SK-N-SH (cell line): ENCODE results near the gene FCHO2. TPM values are rescaled to one million over a fixed set of nuclear protein-coding genes. Genes with fewer than 3 reads are reported as not detected.

Source experiments
- CTCF ChIA-PET: fragments of 300-600, 350-600 bp; formaldehyde crosslinking; extraction: SDS; loops from one replicate; lab custom pipeline; 2021; lab: Yijun Ruan, JAX
- POLR2A ChIA-PET: fragments of 350-600 bp; sonication (Branson Sonifier 250); formaldehyde crosslinking; extraction: SDS; loops from one replicate; lab custom pipeline; 2020; ENCODE audit warnings: antibody characterized with exemption, inconsistent platforms; lab: Yijun Ruan, JAX
- DNase-seq: peaks from one replicate; pipeline ENCODE4 v3.0.0; 2012
- H2AFZ ChIP-seq: fragments of 200-600 bp; sonication (generic); 2 replicates; pipeline ENCODE4 v1.8.1; 2016; ENCODE audit warnings: antibody characterized with exemption, mild to moderate bottlenecking, low read depth
- H3F3A ChIP-seq: fragments of 200-600 bp; sonication (generic); replicated peaks from 2 replicates; pipeline ENCODE3; 2016; ENCODE audit warnings: antibody characterized with exemption, mild to moderate bottlenecking; ENCODE audit not compliant: insufficient read depth
- H3K27ac ChIP-seq, 2 experiments: fragments of 200-500 bp in 1 of 2; fragments of 200-600 bp in 1 of 2; sonication (Bioruptor generic) in 1 of 2; sonication (generic), shearing (Covaris generic) in 1 of 2; 2 replicates each; pipeline versions ENCODE4 v1.5.1 to v1.6.1; 2014 to 2016; ENCODE audit warnings: low read depth in 2 of 2, inconsistent platforms in 1 of 2, low read length in 1 of 2, mild to moderate bottlenecking in 1 of 2, mixed read lengths in 1 of 2
- H3K27me3 ChIP-seq: fragments of 200-600 bp; sonication (generic), shearing (Covaris generic); 2 replicates; pipeline ENCODE4 v1.6.1; 2016; ENCODE audit warnings: mixed run types; ENCODE audit not compliant: insufficient read depth
- H3K36me3 ChIP-seq, 2 experiments: fragments of 200-500 bp in 1 of 2; fragments of 200-600 bp in 1 of 2; sonication (Bioruptor generic) in 1 of 2; sonication (generic) in 1 of 2; replicated peaks in 1 of 2; 2 replicates each; pipeline versions ENCODE3 to v1.5.1; 2014 to 2016; ENCODE audit warnings: low read length in 1 of 2, mild to moderate bottlenecking in 1 of 2; ENCODE audit not compliant: insufficient read depth in 2 of 2, control insufficient read depth in 1 of 2
- H3K4me1 ChIP-seq, 2 experiments: fragments of 200-500 bp in 1 of 2; fragments of 200-600 bp in 1 of 2; sonication (Bioruptor generic) in 1 of 2; sonication (generic), shearing (Covaris generic) in 1 of 2; 2 replicates each; pipeline versions ENCODE4 v1.5.1 to v1.6.1; 2014 to 2016; ENCODE audit warnings: low read depth in 1 of 2, low read length in 1 of 2, mixed run types in 1 of 2; ENCODE audit not compliant: insufficient read depth in 2 of 2, control insufficient read depth in 1 of 2
- H3K4me2 ChIP-seq: fragments of 200-600 bp; sonication (generic), shearing (Covaris generic); 2 replicates; pipeline ENCODE4 v1.6.1; 2017; ENCODE audit warnings: mixed run types
- H3K4me3 ChIP-seq, 2 experiments: fragments of 200-500 bp in 1 of 2; fragments of 200-600 bp in 1 of 2; sonication (Bioruptor generic) in 1 of 2; sonication (generic), shearing (Covaris generic) in 1 of 2; 2 replicates each; pipeline versions ENCODE4 v1.5.1 to v1.8.1; 2014 to 2016; ENCODE audit warnings: low read depth in 2 of 2, inconsistent platforms in 1 of 2, low read length in 1 of 2, mild to moderate bottlenecking in 1 of 2, mixed read lengths in 1 of 2, moderate library complexity in 1 of 2
- H3K79me2 ChIP-seq: fragments of 200-600 bp; sonication (generic); 2 replicates; pipeline ENCODE4 v1.8.1; 2017; ENCODE audit warnings: mild to moderate bottlenecking; ENCODE audit not compliant: insufficient read depth
- H3K9ac ChIP-seq: fragments of 200-600 bp; sonication (generic); 2 replicates; pipeline ENCODE4 v1.6.1; 2017; ENCODE audit warnings: mixed run types
- H3K9me2 ChIP-seq: fragments of 200-600 bp; sonication (generic); 2 replicates; pipeline ENCODE4 v1.6.1; 2017; ENCODE audit warnings: mixed run types
- H3K9me3 ChIP-seq: fragments of 200-600 bp; sonication (generic); 2 replicates; pipeline ENCODE4 v1.6.1; 2017; ENCODE audit warnings: mixed run types, mild to moderate bottlenecking, moderate library complexity
- H4K20me1 ChIP-seq: fragments of 200-600 bp; sonication (generic); 2 replicates; pipeline ENCODE4 v1.6.1; 2017; ENCODE audit warnings: mild to moderate bottlenecking, mixed run types; ENCODE audit not compliant: insufficient read depth
- CHD2 ChIP-seq: fragments of 150-350 bp; IDR thresholded peaks from 2 replicates; pipeline ENCODE4 v1.6.1; 2018; ENCODE audit warnings: low read length; ENCODE audit not compliant: partially characterized antibody
- ELF1 ChIP-seq: IDR thresholded peaks from 2 replicates; pipeline ENCODE4 v1.4.0; 2012
- EP300 ChIP-seq, 2 experiments: IDR thresholded peaks; 2 replicates each; pipeline versions ENCODE4 v1.4.0 to v1.6.1; 2012; ENCODE audit warnings: borderline replicate concordance in 1 of 2, low read depth in 1 of 2, low read length in 1 of 2
- FOSL2 ChIP-seq: IDR thresholded peaks from 2 replicates; pipeline ENCODE4 v1.4.0; 2012; ENCODE audit warnings: low read depth, mild to moderate bottlenecking, moderate library complexity, borderline replicate concordance
- MAX ChIP-seq: IDR thresholded peaks from 2 replicates; pipeline ENCODE4 v1.4.0; 2012; ENCODE audit warnings: low read depth
- MXI1 ChIP-seq: IDR thresholded peaks from 2 replicates; pipeline ENCODE4 v1.6.1; 2012; ENCODE audit warnings: mild to moderate bottlenecking, low read depth, low read length, improper control_type of control experiment
- RCOR1 ChIP-seq: fragments of 150-350 bp; IDR thresholded peaks from 2 replicates; pipeline ENCODE4 v1.6.1; 2017; ENCODE audit warnings: antibody characterized with exemption, low read length
- RXRA ChIP-seq: IDR thresholded peaks from 2 replicates; pipeline ENCODE4 v1.4.0; 2012; ENCODE audit warnings: low read depth, mild to moderate bottlenecking, borderline replicate concordance
- WGBS: methylation state at CpG from one replicate; pipeline ENCODE4 v1.1.6; 2017; ENCODE audit warnings: low lambda C conversion rate; 5-methylcytosine and 5-hydroxymethylcytosine counted together
- polyA plus RNA-seq, 3 experiments: library from polyadenylated mRNA; depleted of rRNA; stranded (reverse); fragments of >200 nt; gene quantifications; 2 replicates each; pipeline ENCODE4 v1.2.3, GENCODE V29; 2012

Gene FCHO2
- polyA plus RNA-seq, 1 of the 3 experiments (the other 2 are of a cell fraction): 5.2 TPM

GRCh38 chr5:73122875-73123810 lies 167.3 kb downstream of the FCHO2 start:
- no peak overlapping the region for H3K27ac ChIP-seq
- ChIA-PET POLR2A (no interaction called here), CTCF (interaction anchor here (1.2 to 2.9 kb wide), 4 partner anchors 12 to 413 kb away, joined by 3 to 8 read pairs (median 3); no protein-coding TSS in a partner anchor)
- H2AFZ ChIP-seq: peak overlapping the region; percentile 48; the same call in 1 of the 2 replicates
- no peak overlapping the region for H3K9ac ChIP-seq
- H3F3A ChIP-seq: no peaks in the 10 kb centered on the region
- DNase-seq: no peak
- H3K4me3 ChIP-seq: no peak overlapping the region
- WGBS: 88% methylated on average over 11 of the region's 19 CpGs
- no peaks in the 10 kb centered on the region for H3K27me3 ChIP-seq
- H3K79me2 ChIP-seq: no peaks in the 10 kb centered on the region
- H3K9me3 ChIP-seq: no peaks in the 10 kb centered on the region
- H3K4me2 ChIP-seq: no peak overlapping the region
- peaks cover 0 to 4% of the 10 kb centered on the region in 2 experiments for H3K36me3 ChIP-seq
- H3K9me2 ChIP-seq: no peaks in the 10 kb centered on the region
- TF ChIP-seq RCOR1 (no peak), RXRA (no peak), FOSL2 (0 out of 2 replicates have a peak, but pooled peaks have one; percentile 13)
- H4K20me1 ChIP-seq: no peaks in the 10 kb centered on the region
- H3K4me1 ChIP-seq: peaks cover 4 to 5% of the 10 kb centered on the region in 2 experiments; a peak in 2 of 4 replicates

GRCh38 chr5:73125289-73125688 lies 169.4 kb downstream of the FCHO2 start:
- H3K4me2 ChIP-seq: no peak overlapping the region
- WGBS: 22% methylated on average over 3 of the region's 4 CpGs
- no peaks in the 10 kb centered on the region for H3K9me2 ChIP-seq
- H3K79me2 ChIP-seq: no peaks in the 10 kb centered on the region
- no peaks in the 10 kb centered on the region for H3K27me3 ChIP-seq
- H3F3A ChIP-seq: no peaks in the 10 kb centered on the region
- peaks cover 0 to 4% of the 10 kb centered on the region in 2 experiments for H3K36me3 ChIP-seq
- TF ChIP-seq CHD2: no peak
- TF ChIP-seq EP300 (IDR thresholded peaks at IDR 0.05; ENCODE audit: borderline replicate concordance in 1 of 2, low read depth in 1 of 2, low read length in 1 of 2): no peak
- no peak for TF ChIP-seq MXI1
- TF ChIP-seq ELF1: no peak
- DNase-seq: no peak
- ChIA-PET CTCF (interaction anchor here (1.5 kb wide), 1 partner anchor 8 kb away, joined by 3 read pairs; no protein-coding TSS in a partner anchor), POLR2A (no interaction called here)
- H3K9ac ChIP-seq: no peak overlapping the region
- H4K20me1 ChIP-seq: no peaks in the 10 kb centered on the region
- no peaks in the 10 kb centered on the region for H3K9me3 ChIP-seq
- peaks cover 0 to 5% of the 10 kb centered on the region in 2 experiments; a peak in 2 of 4 replicates for H3K4me1 ChIP-seq
- H3K4me3 ChIP-seq: no peak overlapping the region
- no peak overlapping the region for H2AFZ ChIP-seq
- no peak overlapping the region for H3K27ac ChIP-seq

- no peak for TF ChIP-seq MAX
- TF ChIP-seq, all 33 proteins: peak for 0
- no peaks in the 10 kb centered on the region for H4K20me1 ChIP-seq
- no peaks in the 10 kb centered on the region for H3K27me3 ChIP-seq
- no peak overlapping the region for H2AFZ ChIP-seq
- 78% methylated on average over 4 of the region's 4 CpGs for WGBS
- H3K4me2 ChIP-seq: no peak overlapping the region
- ChIA-PET CTCF (no interaction called here), POLR2A (no interaction called here)
- no peak overlapping the region for H3K9ac ChIP-seq
- no peaks in the 10 kb centered on the region for H3K9me2 ChIP-seq
- no peak for DNase-seq
- peaks cover 0 to 4% of the 10 kb centered on the region in 2 experiments for H3K36me3 ChIP-seq
- H3K4me1 ChIP-seq: peaks cover 0 to 5% of the 10 kb centered on the region in 2 experiments; a peak in 1 of 4 replicates
- H3K27ac ChIP-seq: no peak overlapping the region
- no peaks in the 10 kb centered on the region for H3K79me2 ChIP-seq
- no peaks in the 10 kb centered on the region for H3F3A ChIP-seq
- H3K4me3 ChIP-seq: no peak overlapping the region
- no peaks in the 10 kb centered on the region for H3K9me3 ChIP-seq
These were observed 170.5 kb downstream of the FCHO2 start for GRCh38 chr5:73126381-73126780.
